Measurements from ENCODE around the gene EPHX1. TPM values are rescaled to one million over a fixed set of nuclear protein-coding genes. Genes with fewer than 3 reads are reported as not detected.

The EPHX1 gene
- total and polyA plus RNA-seq, 12 donors: 251 to 3,548 (median 1,658) TPM

DNA sequence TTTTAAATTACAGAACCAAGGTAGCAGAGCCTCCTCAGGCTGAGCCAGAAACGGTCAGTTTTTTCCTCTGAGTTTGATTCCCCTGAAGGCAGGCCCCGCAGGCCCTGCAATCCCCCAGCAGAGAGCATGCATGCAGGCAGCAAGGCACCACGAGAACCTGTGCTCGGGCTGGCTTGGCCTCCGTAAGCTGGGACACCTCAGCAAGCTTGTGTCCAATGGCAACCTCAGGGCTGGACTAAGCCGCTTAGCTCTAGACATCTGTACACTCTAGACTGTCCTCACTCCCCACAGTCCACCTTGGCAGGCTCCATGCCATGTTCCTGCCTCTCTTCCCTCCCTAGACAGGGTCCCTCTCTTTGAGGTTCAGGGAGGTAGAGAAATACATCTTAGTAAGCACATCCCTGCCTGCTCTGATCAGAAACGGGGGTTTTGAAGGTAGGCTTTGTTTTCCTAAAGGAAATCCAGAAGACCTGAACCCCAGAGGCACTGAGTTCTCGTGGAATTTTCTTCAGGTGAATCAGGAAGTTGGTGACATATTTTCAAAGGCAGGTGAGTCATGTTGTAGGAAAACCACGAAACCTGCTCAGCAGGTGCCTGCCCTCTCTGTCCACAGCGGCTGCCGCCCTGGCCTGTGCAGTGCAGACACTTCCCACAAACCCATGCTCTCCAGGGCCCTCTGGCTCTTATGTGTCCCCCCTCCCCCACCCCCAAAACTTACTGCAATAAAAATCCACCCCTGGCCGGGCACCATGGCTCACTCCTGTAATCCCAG, 65.3 kb downstream of the EPHX1 start:
- peaks cover 0 to 40% of the 10 kb centered on the region in 2 donors for H3K36me3 ChIP-seq (replicated peaks in 1 of 2)
- no peaks in the 10 kb centered on the region for H3K9me3 ChIP-seq (replicated peaks in 1 of 3)
- H3K27ac ChIP-seq: no peak overlapping the region
- H3K27me3 ChIP-seq: no peaks in the 10 kb centered on the region
- H3K4me1 ChIP-seq (replicated peaks in 1 of 2): peaks cover 12 to 25% of the 10 kb centered on the region in 2 donors
- intact Hi-C loops (cut with DNase I): no loop called here
- DNase-seq: no peak
- 86 to 93% (median 92%) methylated on average over 6 to 12 of the region's 12 CpGs for WGBS, 4 donors
- TF ChIP-seq POLR2A (IDR thresholded peaks at IDR 0.05): no peak
- TF ChIP-seq, protein P1, sequence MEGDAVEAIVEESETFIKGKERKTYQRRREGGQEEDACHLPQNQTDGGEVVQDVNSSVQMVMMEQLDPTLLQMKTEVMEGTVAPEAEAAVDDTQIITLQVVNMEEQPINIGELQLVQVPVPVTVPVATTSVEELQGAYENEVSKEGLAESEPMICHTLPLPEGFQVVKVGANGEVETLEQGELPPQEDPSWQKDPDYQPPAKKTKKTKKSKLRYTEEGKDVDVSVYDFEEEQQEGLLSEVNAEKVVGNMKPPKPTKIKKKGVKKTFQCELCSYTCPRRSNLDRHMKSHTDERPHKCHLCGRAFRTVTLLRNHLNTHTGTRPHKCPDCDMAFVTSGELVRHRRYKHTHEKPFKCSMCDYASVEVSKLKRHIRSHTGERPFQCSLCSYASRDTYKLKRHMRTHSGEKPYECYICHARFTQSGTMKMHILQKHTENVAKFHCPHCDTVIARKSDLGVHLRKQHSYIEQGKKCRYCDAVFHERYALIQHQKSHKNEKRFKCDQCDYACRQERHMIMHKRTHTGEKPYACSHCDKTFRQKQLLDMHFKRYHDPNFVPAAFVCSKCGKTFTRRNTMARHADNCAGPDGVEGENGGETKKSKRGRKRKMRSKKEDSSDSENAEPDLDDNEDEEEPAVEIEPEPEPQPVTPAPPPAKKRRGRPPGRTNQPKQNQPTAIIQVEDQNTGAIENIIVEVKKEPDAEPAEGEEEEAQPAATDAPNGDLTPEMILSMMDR (IDR thresholded peaks at IDR 0.05): no peak
- H3K4me3 ChIP-seq: no peak overlapping the region

DNA sequence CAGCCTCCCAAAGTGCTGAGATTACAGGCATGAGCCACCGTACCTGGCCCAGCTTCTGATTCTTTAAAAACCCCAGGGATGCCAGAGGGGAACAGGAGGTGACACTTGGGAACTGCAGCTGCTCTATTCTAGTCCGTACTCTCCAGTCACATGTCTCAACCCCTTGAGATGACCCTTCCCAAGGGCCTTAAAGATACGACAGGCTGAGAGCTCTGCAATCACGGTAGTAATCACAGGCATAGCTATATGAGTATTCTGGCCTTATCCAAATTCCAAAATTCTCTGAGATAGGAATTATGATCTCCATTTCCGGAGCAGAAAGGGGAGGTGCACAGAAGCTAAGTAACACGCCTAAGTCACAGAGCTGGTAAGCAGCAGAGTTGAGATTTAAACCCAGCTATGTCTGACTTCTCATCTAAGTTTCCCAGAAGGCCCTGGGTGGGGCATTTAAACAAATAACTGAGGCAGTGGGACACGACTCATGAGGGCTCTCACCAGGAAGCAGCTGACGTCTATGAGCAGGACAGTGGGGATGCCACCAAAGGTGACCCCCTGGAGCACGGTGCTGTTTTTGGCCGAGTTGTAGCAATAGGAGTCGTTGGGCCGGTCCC, 67.1 kb downstream of the EPHX1 start:
- intact Hi-C loops (cut with DNase I): loop anchor here in 1 of 2 donors (2.0 kb wide), 1 partner anchor 70 kb away; no protein-coding TSS in a partner anchor
- H3K27ac ChIP-seq: peak overlapping the region in 1 of 5 donors; percentile 54
- H3K4me1 ChIP-seq (replicated peaks in 1 of 2): peaks cover 25 to 38% of the 10 kb centered on the region in 2 donors
- TF ChIP-seq, protein P1 (IDR thresholded peaks at IDR 0.05): no peak
- TF ChIP-seq POLR2A (IDR thresholded peaks at IDR 0.05): no peak
- H3K4me3 ChIP-seq: no peak overlapping the region
- H3K36me3 ChIP-seq (replicated peaks in 1 of 2): peaks cover 0 to 24% of the 10 kb centered on the region in 2 donors
- no peak for DNase-seq
- no peaks in the 10 kb centered on the region for H3K27me3 ChIP-seq
- H3K9me3 ChIP-seq (replicated peaks in 1 of 3): no peaks in the 10 kb centered on the region
- WGBS, 4 donors: 81 to 86% (median 83%) methylated on average over 6 to 12 of the region's 12 CpGs

DNA sequence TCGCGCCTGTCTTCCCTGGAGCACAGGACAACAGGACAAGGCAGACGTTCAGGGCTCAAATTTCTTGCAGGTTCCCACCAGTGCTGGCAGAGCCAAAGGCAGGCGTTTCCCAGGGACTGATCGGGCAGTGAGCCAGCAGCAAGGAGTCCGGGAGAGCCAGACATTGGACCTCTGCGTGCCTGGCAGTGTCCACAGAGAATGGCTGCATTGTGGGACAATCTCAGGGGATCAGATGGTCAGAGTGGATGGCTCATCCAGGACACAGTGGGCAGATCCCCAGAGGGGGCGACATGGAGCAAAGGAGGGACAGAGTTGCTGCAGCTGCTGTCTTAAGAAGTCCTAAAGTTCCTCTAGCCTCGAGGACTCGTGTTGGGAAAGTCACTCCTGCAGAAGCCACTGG, 67.7 kb downstream of the EPHX1 start:
- 32 to 47% (median 37%) methylated on average over 7 to 10 of the region's 10 CpGs for WGBS, 4 donors
- no peak for TF ChIP-seq POLR2A (IDR thresholded peaks at IDR 0.05)
- TF ChIP-seq, protein P1 (IDR thresholded peaks at IDR 0.05): peak; percentile 21 to 42 (median 37)
- peaks cover 0 to 24% of the 10 kb centered on the region in 2 donors for H3K36me3 ChIP-seq (replicated peaks in 1 of 2)
- H3K27ac ChIP-seq: peak overlapping the region in 2 of 5 donors; percentile 49 to 54
- no peaks in the 10 kb centered on the region for H3K9me3 ChIP-seq (replicated peaks in 1 of 3)
- intact Hi-C loops (cut with DNase I): loop anchor here in 1 of 2 donors (2.0 kb wide), 1 partner anchor 71 kb away; no protein-coding TSS in a partner anchor
- peak in 6 of 7 donors; percentile 58 to 80 (median 69) for DNase-seq
- H3K4me3 ChIP-seq: no peak overlapping the region
- H3K4me1 ChIP-seq (replicated peaks in 1 of 2): peaks cover 25 to 38% of the 10 kb centered on the region in 2 donors
- no peaks in the 10 kb centered on the region for H3K27me3 ChIP-seq

DNA sequence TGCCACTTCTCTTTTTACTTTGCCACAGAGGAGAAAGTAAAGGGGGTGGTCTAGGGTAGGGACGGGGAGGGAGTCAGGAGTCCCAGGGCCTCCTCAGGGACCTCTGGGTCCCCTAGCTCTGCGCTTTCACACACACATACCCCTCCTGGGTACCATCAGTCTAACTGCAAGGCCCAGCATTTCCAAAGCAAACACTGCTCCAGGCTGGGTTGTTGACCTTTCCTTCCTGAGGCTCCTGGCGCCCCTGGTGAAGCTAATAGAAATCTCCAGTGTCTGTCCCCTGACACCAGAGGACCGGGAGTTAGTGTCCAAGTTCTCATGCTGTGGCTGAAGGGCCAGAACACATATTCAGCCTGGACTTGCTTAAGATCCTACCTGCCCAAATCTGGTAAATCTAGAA, 68.4 kb downstream of the EPHX1 start:
- 75 to 83% (median 82%) methylated on average over 4 of the region's 4 CpGs for WGBS, 4 donors
- TF ChIP-seq, protein P1 (IDR thresholded peaks at IDR 0.05): no peak
- no peak for TF ChIP-seq POLR2A (IDR thresholded peaks at IDR 0.05)
- H3K9me3 ChIP-seq (replicated peaks in 1 of 3): no peaks in the 10 kb centered on the region
- intact Hi-C loops (cut with DNase I): no loop called here
- H3K4me3 ChIP-seq: no peak overlapping the region
- H3K27ac ChIP-seq: peak overlapping the region in 2 of 5 donors; percentile 49 to 90
- H3K4me1 ChIP-seq (replicated peaks in 1 of 2): peaks cover 27 to 38% of the 10 kb centered on the region in 2 donors
- DNase-seq: no peak
- no peaks in the 10 kb centered on the region for H3K27me3 ChIP-seq
- peaks cover 0 to 17% of the 10 kb centered on the region in 2 donors for H3K36me3 ChIP-seq (replicated peaks in 1 of 2)

Data from adrenal gland (tissue), 12 donors.